Gastrocnemius medialis (tissue), 4 donors: ENCODE measurements around the gene HK2. TPM values are rescaled to one million over a fixed set of nuclear protein-coding genes. Genes with fewer than 3 reads are reported as not detected.
A peak's percentile ranks its signal among the peaks of the same experiment; 100 is the strongest.

Experiments
- ATAC-seq, 2 donors: fragments of 150-250 bp; one replicate each; pipeline ENCODE4 v1.9.1; 2016
- DNase-seq, 2 donors: peaks; one replicate each; pipeline ENCODE4 v3.0.0-alpha.2; 2019
- H3K27ac ChIP-seq, 4 donors: fragments of 200-600 bp; sonication (generic); 1 replicate in 1 of 4; 2 replicates in 3 of 4; pipeline ENCODE4 v1.5.1; 2016 to 2018; ENCODE audit warnings: mild to moderate bottlenecking in 2 of 4, moderate library complexity in 1 of 4
- H3K27me3 ChIP-seq, 3 donors: fragments of 200-600 bp; sonication (generic) in 2 of 3; 1 replicate in 1 of 3; 2 replicates in 2 of 3; pipeline versions ENCODE4 v1.5.1 to v1.6.0; 2016 to 2019; ENCODE audit warnings: mild to moderate bottlenecking in 1 of 3, moderate library complexity in 1 of 3
- H3K36me3 ChIP-seq, 2 donors: fragments of 200-600 bp; sonication (generic) in 1 of 2; one replicate each; pipeline ENCODE4 v1.5.1; 2017 to 2018
- H3K4me1 ChIP-seq, 2 donors: fragments of 200-600 bp; sonication (generic) in 1 of 2; one replicate each; pipeline ENCODE4 v1.5.1; 2016 to 2017; ENCODE audit warnings: mild to moderate bottlenecking in 2 of 2
- H3K4me3 ChIP-seq, 4 donors: fragments of 200-600 bp; sonication (generic) in 3 of 4; 1 replicate in 1 of 4; 2 replicates in 3 of 4; pipeline ENCODE4 v1.5.1; 2016 to 2019; ENCODE audit warnings: mild to moderate bottlenecking in 2 of 4
- H3K9me3 ChIP-seq, 3 donors: fragments of 200-600 bp; sonication (generic) in 2 of 3; 1 replicate in 1 of 3; 2 replicates in 2 of 3; pipeline ENCODE4 v1.5.1; 2016 to 2019
- POLR2A ChIP-seq, 2 donors: fragments of 450-650 bp; IDR thresholded peaks; one replicate each; pipeline ENCODE4 v1.6.1; 2017; ENCODE audit warnings: antibody characterized with exemption in 2 of 2, mild to moderate bottlenecking in 2 of 2, moderate library complexity in 2 of 2
- in situ Hi-C, 4 donors: fragments of 200-750 bp; cut with MboI; loops; one replicate each; pipeline versions ENCODE4 v1.15.0 to v1.8.0; 2017; ENCODE audit warnings: low sequenced_read_pairs in 4 of 4
- intact Hi-C: fragments of 100-400 bp; cut with DNase I; formaldehyde crosslinking; loops from one replicate; pipeline ENCODE4 v1.15.1; 2023; ENCODE audit warnings: low total_unique reads
- total RNA-seq, 4 donors: library from RNA; depleted of rRNA; stranded (reverse); fragments of >200 nt; gene quantifications; one replicate each; pipeline versions ENCODE4 v1.1.0 to v1.2.3, GENCODE V29; 2016
- TF ChIP-seq, protein P1 (sequence below), 5 experiments: fragments of 450-650 bp in 3 of 5; fragments of 200-600 bp in 2 of 5; sonication (generic) in 2 of 5; IDR thresholded peaks in 4 of 5; conservative IDR thresholded peaks in 1 of 5; 1 replicate in 4 of 5; 2 replicates in 1 of 5; pipeline ENCODE4 v1.5.1; 2016 to 2019; ENCODE audit warnings: antibody characterized with exemption in 5 of 5, mild to moderate bottlenecking in 3 of 5, moderate library complexity in 3 of 5

Gene HK2
- total RNA-seq, 4 donors from 2014 or later = 18.1 to 57.6 (median 42.1) TPM

- no peaks in the 10 kb centered on the region for H3K9me3 ChIP-seq
- in situ Hi-C loops (loop anchor here in 3 of 4 donors (10.0 to 25.0 kb wide), 4 partner anchors 488 to 696 kb away; no protein-coding TSS in a partner anchor), intact Hi-C loops (loop anchor here (5.0 kb wide), 1 partner anchor 691 kb away; no protein-coding TSS in a partner anchor)
- TF ChIP-seq POLR2A (IDR thresholded peaks at IDR 0.05) = no peak
- TF ChIP-seq, protein P1, sequence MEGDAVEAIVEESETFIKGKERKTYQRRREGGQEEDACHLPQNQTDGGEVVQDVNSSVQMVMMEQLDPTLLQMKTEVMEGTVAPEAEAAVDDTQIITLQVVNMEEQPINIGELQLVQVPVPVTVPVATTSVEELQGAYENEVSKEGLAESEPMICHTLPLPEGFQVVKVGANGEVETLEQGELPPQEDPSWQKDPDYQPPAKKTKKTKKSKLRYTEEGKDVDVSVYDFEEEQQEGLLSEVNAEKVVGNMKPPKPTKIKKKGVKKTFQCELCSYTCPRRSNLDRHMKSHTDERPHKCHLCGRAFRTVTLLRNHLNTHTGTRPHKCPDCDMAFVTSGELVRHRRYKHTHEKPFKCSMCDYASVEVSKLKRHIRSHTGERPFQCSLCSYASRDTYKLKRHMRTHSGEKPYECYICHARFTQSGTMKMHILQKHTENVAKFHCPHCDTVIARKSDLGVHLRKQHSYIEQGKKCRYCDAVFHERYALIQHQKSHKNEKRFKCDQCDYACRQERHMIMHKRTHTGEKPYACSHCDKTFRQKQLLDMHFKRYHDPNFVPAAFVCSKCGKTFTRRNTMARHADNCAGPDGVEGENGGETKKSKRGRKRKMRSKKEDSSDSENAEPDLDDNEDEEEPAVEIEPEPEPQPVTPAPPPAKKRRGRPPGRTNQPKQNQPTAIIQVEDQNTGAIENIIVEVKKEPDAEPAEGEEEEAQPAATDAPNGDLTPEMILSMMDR (IDR thresholded peaks at IDR 0.05 in 4 of 5, conservative IDR thresholded peaks at IDR 0.05 in 1 of 5) = no peak
- H3K4me1 ChIP-seq = peaks cover 0 to 7% of the 10 kb centered on the region in 2 donors
- ATAC-seq = no peak
- no peaks in the 10 kb centered on the region for H3K36me3 ChIP-seq
- peaks cover 0 to 16% (median 11%) of the 10 kb centered on the region in 3 donors for H3K27me3 ChIP-seq
- no peak for DNase-seq
- no peak overlapping the region for H3K4me3 ChIP-seq
- no peak overlapping the region for H3K27ac ChIP-seq
Measured at GRCh38 chr2:74916394-74916793, 82.5 kb downstream of the HK2 start.

DNA sequence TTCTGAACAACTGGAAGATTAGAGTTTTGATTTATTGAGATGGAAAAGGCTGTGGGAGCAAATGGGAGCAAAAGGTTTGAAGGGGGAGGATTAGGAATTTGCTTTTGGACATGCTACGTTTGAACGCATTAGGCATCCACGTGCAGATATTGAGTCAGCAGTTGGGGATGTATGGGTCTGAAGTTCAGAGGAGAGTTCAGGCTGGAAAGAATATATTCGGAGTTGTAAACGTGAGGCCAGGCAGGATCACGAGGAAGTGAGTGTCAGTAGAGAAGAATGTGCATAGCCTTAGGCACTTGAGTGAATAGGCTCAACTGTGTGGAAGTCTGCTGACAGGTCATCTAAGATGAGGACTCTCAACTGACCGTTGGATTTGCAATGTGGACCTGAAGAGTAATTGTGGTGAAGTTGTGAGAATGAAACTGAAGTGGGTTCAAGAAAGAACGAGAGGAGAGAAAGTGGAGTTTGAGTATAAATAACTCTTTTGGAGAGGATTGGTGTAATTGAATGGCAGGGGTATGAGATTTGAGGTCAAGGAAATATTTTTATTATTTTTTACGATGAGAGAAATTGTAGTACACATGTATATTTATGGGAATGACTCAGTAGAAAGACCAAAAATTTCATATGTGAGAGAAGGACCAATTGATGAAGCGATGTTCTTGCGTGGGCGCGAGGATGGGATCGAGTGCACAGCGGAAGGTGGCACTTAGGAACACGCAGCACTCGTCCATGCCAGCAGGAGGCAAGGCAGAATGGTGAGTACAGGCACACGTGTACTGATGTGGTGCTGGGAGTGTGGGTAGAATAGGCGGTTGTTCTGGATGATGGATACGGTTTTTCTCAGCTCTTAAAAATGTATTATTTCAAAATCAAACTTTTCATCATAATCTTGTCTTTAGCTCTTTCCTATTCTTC lies 84.0 kb downstream of the HK2 start:
- Histone ChIP-seq H3K36me3 (no peaks in the 10 kb centered on the region), H3K4me3 (no peak overlapping the region), H3K4me1 (peaks cover 0 to 7% of the 10 kb centered on the region in 2 donors), H3K27ac (no peak overlapping the region), H3K9me3 (no peaks in the 10 kb centered on the region), H3K27me3 (peaks cover 0 to 8% (median 4%) of the 10 kb centered on the region in 3 donors)
- in situ Hi-C loops = loop anchor here in 3 of 4 donors (10.0 to 25.0 kb wide), 4 partner anchors 487 to 694 kb away; no protein-coding TSS in a partner anchor
- no peak for TF ChIP-seq POLR2A (IDR thresholded peaks at IDR 0.05)
- TF ChIP-seq, protein P1 (IDR thresholded peaks at IDR 0.05 in 4 of 5, conservative IDR thresholded peaks at IDR 0.05 in 1 of 5) = no peak
- intact Hi-C loops = loop anchor here (5.0 kb wide), 1 partner anchor 689 kb away; no protein-coding TSS in a partner anchor
- DNase-seq (no peak), ATAC-seq (no peak)

DNA sequence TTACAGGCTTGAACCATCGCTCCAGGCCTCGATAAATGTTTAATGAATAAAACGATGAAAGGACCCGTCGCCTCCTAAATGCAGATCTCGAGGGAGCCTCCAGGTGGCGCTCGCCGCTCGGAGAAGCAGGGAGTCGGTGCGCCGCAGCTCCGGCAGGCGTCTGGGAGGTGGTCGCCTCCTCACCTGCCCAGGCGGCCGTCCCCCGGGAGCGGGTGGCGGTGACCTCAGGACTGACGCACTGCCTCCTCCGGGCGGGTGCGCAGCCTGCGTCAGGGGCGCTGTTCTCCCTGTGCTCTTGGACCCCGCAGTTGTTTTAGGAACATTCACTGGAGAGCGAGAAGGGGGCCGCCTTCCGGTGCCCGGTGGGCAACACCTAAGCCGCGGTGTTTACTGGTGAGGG lies 85.9 kb downstream of the HK2 start:
- in situ Hi-C loops (loop anchor here (5.0 to 25.0 kb wide), 5 partner anchors 482 to 692 kb away; no protein-coding TSS in a partner anchor), intact Hi-C loops (loop anchor here (1.0 to 5.0 kb wide), 2 partner anchors 484 to 687 kb away; no protein-coding TSS in a partner anchor)
- Histone ChIP-seq H3K27me3 (peaks cover 0 to 4% (median 0%) of the 10 kb centered on the region in 3 donors), H3K27ac (no peak overlapping the region), H3K4me3 (peak overlapping the region; percentile 37 to 56 (median 40)), H3K36me3 (no peaks in the 10 kb centered on the region), H3K4me1 (peaks cover 0 to 7% of the 10 kb centered on the region in 2 donors), H3K9me3 (no peaks in the 10 kb centered on the region)
- ATAC-seq (peak in 1 of 2 donors; percentile 36), DNase-seq (peak in 1 of 2 donors; percentile 26)
- TF ChIP-seq, protein P1 (IDR thresholded peaks at IDR 0.05 in 4 of 5, conservative IDR thresholded peaks at IDR 0.05 in 1 of 5) = peak; percentile 57 to 89 (median 79)
- no peak for TF ChIP-seq POLR2A (IDR thresholded peaks at IDR 0.05)

DNA sequence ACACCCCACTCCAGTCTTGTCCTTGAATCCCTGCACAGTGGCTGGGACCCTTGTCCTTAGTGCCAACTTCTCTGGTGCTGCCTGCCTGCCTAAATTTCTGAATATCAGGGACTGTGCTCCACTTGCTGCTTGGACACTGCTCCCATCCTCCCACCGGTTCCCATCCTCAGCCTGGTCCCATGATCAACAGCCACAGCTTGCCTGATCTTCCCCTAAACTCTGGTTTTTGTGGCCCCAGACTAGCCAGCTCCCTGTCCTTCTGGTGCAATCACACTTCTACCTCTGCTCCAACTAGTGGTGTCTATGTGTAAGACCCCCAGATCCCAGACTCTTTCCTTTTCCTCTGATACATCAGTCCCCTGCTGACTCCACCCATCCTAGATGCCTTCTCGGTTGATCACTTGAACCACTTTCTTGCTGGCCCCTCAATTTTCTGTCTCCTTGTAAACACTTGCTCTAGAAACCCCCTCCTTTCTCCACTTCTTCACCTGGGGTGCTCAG lies 87.4 kb downstream of the HK2 start:
- H3K27ac ChIP-seq = no peak overlapping the region
- no peak overlapping the region for H3K4me3 ChIP-seq
- H3K9me3 ChIP-seq = no peaks in the 10 kb centered on the region
- ATAC-seq = no peak
- intact Hi-C loops (no loop called here), in situ Hi-C loops (loop anchor here in 3 of 4 donors (5.0 to 25.0 kb wide), 2 partner anchors 481 to 691 kb away; no protein-coding TSS in a partner anchor)
- TF ChIP-seq, protein P1 (IDR thresholded peaks at IDR 0.05 in 4 of 5, conservative IDR thresholded peaks at IDR 0.05 in 1 of 5) = no peak
- TF ChIP-seq POLR2A (IDR thresholded peaks at IDR 0.05) = no peak
- peaks cover 0 to 4% (median 0%) of the 10 kb centered on the region in 3 donors for H3K27me3 ChIP-seq
- no peaks in the 10 kb centered on the region for H3K36me3 ChIP-seq
- peaks cover 0 to 7% of the 10 kb centered on the region in 2 donors for H3K4me1 ChIP-seq
- no peak for DNase-seq
